NCI-H1930 (cell line): ENCODE measurements around the gene ITSN2.

Experiments used
- DNase-seq, 2 experiments: peaks; one replicate each; lab custom pipeline; 2025; lab: John Stamatoyannopoulos, UW

ITSN2 gene

DNA sequence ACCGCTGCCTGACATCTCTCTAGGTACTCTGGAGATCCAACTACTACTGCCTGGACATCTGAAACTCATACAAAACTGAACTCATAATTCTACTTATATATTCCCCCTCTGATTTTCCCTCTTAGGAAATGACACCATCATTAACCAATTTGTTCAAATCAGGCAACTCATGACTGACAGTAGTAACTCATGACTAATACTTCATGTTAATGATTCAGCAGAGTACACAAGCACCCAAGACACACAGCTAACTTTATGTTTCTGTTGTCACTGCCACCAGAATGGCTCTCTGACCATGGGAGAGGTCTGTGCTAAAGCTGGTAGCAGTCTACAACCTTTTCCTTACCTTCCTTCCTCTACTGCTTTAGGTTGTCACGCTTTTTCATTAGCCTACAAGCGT is 91.1 kb downstream of the ITSN2 start:
- DNase-seq: no peak

- DNase-seq: no peak
These were observed 95.1 kb downstream of the ITSN2 start for GRCh38 chr2:24265212-24265611.

- no peak for DNase-seq
These were observed 97.8 kb downstream of the ITSN2 start for GRCh38 chr2:24262421-24262970.

- no peak for DNase-seq
These were observed 98.9 kb downstream of the ITSN2 start for GRCh38 chr2:24261441-24261840.

DNA sequence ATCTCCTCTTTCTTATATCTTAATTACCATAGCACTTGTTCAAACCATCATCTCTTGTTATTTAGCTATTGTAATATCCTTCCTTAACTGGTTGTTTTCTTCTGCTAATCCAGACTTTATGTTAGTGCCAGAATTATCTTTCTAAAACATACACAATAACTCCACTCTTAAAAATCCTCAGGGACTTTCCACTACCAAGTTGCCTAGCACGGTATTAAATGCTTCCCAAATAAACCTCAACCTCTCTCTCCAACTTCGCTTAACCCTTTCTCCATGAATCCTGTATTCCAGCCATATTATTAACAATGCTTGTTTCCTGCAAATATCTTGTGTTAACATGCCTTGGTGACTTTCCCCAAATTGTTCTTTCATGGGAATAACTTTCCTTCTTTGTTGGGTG is 101.0 kb downstream of the ITSN2 start:
- DNase-seq: no peak

DNA sequence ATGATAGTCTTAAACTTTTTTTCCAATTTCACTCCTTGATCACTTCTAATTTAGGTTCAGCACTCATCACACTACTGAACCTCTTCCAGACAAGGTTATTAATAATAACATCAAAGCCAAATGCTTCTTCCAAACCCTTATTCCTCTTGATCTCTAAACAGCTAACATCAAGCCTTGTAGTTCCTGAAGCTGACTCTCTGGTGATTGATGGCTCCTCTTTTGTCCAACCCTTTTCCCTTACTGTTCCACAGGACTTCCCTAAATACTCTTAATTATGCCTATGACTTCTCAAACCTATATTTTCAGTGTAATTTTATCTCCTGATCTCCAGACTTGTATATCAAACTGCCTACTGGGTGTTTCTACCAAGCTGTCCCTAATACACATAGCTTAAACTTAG is 101.6 kb downstream of the ITSN2 start:
- no peak for DNase-seq

- no peak for DNase-seq
These were observed 106.9 kb downstream of the ITSN2 start for GRCh38 chr2:24253303-24253919.

DNA sequence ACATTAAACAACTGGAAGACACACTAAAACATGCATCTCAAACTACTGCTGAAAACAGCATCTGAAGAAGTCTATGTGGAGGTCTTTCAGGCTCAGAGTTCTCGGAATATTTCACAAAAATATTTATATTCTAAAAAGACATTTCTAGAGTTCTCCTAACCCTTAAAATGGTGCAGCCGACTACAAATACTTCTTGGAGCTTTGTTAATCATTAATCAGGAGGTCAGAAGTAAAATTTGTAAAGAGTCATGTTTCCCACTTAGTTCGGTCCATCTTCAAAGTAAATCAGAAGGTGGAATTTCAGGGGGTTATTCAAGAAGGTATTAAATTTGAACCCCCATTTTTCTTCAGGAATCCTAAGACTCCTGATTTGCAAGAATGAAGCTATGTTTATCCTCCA is 112.7 kb downstream of the ITSN2 start:
- no peak for DNase-seq

GRCh38 chr2:24247164-24247563 is 113.2 kb downstream of the ITSN2 start:
- DNase-seq: no peak

- DNase-seq: no peak
These were observed 114.2 kb downstream of the ITSN2 start for GRCh38 chr2:24245986-24246776.

DNA sequence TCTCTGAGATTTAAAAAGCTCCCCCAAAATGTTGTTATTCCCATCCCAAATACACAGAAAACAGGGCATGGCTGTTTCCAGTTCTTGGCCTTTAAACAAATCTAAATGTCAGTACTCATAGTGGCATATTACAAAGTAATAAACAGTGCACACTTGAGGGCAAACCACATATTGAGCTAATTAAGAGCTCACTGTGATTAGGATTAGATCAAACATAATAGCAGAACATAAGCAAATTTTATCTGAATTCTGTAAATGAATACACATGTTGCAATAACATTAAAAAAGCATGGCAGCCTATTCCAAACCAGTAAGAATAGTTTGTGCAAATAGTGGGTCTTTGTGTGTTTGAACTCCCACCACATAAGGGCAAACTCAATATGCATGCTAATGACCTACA is 118.8 kb downstream of the ITSN2 start:
- no peak for DNase-seq

DNA sequence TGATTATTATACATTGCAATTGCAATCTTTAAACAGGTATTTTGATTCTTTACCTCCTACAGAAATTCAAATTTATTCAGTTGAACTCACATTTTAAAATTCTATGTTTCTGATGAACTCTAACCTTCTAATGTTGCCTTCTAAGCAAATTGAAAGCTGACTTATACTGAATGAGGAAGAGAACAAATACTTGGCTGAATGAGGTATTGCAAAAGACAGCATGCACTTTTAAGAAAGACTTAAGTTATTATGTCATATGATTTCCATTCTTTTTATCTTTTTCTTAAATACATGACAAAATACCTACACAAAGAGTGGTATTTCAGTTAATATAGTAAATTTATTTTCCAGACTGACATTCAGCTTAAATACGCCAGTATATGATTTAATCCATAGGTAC is 120.8 kb downstream of the ITSN2 start:
- DNase-seq: no peak

- no peak for DNase-seq
These were observed 122.2 kb downstream of the ITSN2 start for GRCh38 chr2:24238158-24238557.

DNA sequence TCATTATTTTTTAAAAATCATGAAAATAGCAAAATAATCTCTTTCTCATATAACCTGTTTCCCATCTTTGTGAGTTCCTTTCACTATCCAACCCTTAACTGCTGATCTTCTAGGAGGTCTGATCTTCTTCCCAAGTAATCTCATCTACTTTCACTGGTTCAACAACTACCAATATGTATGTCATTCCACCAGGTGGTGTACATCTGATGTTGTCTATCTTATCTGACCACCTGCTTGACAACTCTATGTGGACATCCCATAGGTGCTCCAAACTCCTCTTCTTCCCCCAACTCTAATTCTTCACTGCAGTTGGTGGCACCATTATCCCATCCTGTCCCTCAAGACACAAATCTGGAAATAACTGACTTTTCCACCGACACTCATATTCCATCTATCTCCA is 123.0 kb downstream of the ITSN2 start:
- no peak for DNase-seq

GRCh38 chr2:24233321-24233720 is 127.0 kb downstream of the ITSN2 start:
- no peak for DNase-seq

GRCh38 chr2:24231461-24231881 is 128.9 kb downstream of the ITSN2 start:
- no peak for DNase-seq

- no peak for DNase-seq
These were observed 131.9 kb downstream of the ITSN2 start for GRCh38 chr2:24228470-24228869.

GRCh38 chr2:24225499-24226242 is 134.7 kb downstream of the ITSN2 start:
- DNase-seq: no peak

DNA sequence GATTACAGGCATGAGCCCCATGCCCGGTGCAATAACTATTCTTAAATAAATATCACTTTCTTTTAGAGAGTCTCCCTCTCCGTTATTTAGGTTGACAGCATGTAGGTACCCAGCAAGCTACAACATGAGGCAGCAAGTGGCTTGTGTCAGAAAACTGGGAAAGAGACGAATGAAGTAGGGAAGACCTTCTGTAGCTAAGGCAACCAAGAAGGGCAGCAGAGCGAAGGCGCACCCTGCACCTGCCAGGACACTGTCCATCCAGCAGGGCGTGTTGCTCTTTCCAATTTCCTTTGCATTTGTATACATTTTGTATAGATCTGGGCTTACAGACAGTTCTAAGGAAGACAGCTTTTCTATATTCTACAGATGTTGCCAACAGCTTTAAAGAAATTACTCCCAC is 137.4 kb downstream of the ITSN2 start:
- DNase-seq: no peak

DNA sequence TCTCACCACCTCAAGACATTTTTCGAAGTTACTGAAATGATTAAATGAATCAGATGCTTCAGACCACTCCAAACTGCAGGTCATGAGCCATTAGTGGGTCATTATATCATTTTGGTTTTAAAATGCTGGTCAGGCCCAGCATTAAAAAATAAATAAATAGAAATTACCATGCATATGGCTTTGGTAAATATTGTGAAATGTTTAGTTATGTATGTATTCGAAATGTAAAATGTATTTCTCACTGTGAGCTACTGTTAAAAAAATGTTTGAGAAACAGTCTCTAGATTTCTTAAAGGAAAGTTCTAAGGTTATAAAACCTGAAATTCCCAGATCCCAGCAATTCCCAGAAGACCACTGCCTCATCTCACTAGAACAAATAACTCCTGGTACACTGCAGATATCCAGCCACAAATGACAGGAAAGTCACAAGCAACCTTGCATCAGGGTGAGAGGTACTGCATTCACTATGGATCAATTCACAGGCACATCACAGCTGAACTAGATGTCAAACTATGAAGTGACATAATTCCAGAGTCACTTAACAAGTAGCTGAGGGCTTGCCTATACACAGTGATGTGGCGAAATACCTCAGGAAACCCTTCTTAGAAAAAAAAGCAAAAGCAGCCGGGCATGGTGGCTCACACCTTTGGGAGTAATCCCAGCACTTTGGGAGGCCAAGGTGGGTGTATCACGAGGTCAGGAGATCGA is 138.8 kb downstream of the ITSN2 start:
- DNase-seq: no peak

DNA sequence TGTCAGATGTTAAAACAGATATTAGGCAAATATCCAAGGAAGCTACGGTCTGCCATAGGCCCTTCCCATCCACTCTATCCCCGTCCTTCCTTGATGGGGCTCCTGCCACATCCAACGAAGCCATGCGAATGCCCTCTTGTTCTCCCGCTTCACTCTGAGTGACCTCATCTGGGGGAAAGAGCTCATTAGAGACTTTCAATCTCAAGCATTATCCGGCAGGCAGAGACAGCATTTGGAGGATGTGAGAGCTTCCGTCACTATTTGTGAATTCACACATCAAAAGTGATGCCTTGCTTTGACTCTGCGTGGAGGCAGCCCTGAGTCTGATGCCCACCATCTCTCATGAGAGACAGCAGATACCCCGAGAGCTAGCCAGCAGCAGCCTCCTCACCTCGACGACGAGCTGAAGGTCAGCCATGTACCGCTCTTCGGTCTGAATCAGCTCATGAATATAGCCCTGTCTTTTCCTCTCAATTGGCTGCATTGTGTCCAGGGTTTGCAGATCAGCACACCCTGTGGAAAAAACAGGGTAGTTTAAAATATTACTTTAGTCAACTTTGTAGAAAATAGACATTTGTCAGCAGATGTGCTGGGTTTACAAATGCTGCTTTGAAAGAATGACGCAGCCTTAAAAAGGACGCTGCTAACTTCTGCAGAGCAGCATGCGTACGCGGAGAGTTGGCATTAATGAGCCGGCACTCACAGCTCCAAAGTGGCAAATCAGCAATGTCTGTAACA is 139.6 kb downstream of the ITSN2 start:
- DNase-seq: no peak
